T-helper 9 cell (primary cell): ENCODE results near the gene GPBAR1.
"Not testable (repeated sequence)": the region's sequence is repeated elsewhere in the genome, so short reads cannot be mapped to it uniquely, and the experiment has no call there.

Source experiments
- DNase-seq: peaks from one replicate; pipeline ENCODE4 v3.0.0-alpha.2; 2020

The GPBAR1 gene

GRCh38 chr2:218311541-218312266, 50.9 kb downstream of the GPBAR1 start:
- DNase-seq, result not testable (repeated sequence)

- DNase-seq, result no peak
Measured at GRCh38 chr2:218312267-218312756, 51.5 kb downstream of the GPBAR1 start.

GRCh38 chr2:218313356-218313755, 52.5 kb downstream of the GPBAR1 start:
- DNase-seq, result no peak
